ENCODE data around the gene P4HB.

The P4HB gene

DNA sequence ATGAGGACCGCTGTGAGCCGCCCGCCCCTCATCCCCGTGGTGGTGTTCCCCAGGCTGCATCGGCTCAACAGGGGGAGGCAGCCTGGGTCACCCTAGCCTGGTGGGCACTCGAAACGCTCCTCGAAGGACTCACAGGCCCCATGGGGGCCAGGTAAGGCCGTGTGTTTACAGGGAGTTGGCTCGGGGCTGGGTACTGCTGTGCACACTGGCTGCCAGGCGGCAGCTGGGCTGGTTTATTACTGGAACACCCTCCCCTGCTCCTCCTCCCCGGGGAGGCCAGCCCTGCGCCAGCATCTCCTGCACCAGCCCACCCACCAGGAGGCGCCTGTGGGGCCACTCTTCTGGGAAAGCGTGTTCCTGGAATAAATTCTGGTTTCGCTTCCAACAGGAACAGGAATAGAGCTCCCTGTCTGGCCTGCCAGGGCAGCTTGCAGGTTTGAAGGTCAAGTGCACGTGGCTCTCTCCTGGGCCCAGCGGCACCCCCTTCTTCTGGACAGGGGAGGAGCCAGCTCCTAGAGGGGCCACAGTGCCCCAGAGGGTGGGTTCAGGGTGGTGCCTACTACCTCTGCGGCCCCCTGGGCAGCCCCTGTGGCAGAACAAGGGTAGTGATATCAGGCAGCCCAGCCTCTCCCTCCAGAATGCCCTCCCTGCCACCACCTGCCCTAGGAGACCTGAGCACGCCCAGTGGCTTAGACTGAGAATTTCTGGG is 38.6 kb downstream of the P4HB start:
- H3K27ac ChIP-seq, result peak overlapping the region; percentile 64
- H3K9ac ChIP-seq, result no peak overlapping the region
- no peaks in the 10 kb centered on the region for H3K36me3 ChIP-seq (ENCODE audit: control insufficient read depth, insufficient read depth, low read length)
- H3K9me3 ChIP-seq (ENCODE audit: control insufficient read depth, low read length), result no peaks in the 10 kb centered on the region
- TF ChIP-seq, protein P1, sequence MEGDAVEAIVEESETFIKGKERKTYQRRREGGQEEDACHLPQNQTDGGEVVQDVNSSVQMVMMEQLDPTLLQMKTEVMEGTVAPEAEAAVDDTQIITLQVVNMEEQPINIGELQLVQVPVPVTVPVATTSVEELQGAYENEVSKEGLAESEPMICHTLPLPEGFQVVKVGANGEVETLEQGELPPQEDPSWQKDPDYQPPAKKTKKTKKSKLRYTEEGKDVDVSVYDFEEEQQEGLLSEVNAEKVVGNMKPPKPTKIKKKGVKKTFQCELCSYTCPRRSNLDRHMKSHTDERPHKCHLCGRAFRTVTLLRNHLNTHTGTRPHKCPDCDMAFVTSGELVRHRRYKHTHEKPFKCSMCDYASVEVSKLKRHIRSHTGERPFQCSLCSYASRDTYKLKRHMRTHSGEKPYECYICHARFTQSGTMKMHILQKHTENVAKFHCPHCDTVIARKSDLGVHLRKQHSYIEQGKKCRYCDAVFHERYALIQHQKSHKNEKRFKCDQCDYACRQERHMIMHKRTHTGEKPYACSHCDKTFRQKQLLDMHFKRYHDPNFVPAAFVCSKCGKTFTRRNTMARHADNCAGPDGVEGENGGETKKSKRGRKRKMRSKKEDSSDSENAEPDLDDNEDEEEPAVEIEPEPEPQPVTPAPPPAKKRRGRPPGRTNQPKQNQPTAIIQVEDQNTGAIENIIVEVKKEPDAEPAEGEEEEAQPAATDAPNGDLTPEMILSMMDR (IDR thresholded peaks at IDR 0.05), result peak; percentile 74
- H3K4me3 ChIP-seq (ENCODE audit: low read depth, low read length), result no peak overlapping the region
- peak overlapping the region; percentile 55 for H3K4me2 ChIP-seq (ENCODE audit: low read length)
- H2AFZ ChIP-seq, result peak overlapping the region; percentile 7
- H3K27me3 ChIP-seq (ENCODE audit: control insufficient read depth, insufficient read depth, low read length), result no peaks in the 10 kb centered on the region
- peaks cover 17% of the 10 kb centered on the region for H3K4me1 ChIP-seq
- H3K79me2 ChIP-seq, result no peaks in the 10 kb centered on the region

DNA sequence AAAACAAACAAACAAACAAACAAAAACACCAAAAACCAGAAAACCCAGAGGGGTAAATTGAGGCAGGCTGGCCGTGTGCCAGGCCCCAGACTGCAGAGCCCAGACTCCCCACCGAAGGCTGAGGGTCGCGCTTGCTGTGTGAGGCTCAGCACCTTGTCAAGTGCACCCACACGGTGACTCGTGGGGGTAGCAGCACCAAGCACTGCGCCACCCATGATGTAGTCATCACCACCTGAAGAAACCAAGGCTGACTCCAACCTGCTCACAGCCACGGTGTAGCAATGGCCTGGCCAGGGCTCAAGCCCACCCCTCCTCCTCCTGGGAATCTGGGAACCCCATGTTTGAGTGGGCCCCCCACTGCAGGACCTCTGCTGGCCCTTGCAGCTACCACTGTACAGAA is 39.2 kb downstream of the P4HB start:
- H3K27ac ChIP-seq, result no peak overlapping the region
- no peaks in the 10 kb centered on the region for H3K9me3 ChIP-seq (ENCODE audit: control insufficient read depth, low read length)
- peaks cover 17% of the 10 kb centered on the region for H3K4me1 ChIP-seq
- H3K4me3 ChIP-seq (ENCODE audit: low read depth, low read length), result no peak overlapping the region
- no peaks in the 10 kb centered on the region for H3K27me3 ChIP-seq (ENCODE audit: control insufficient read depth, insufficient read depth, low read length)
- no peak overlapping the region for H3K9ac ChIP-seq
- H3K79me2 ChIP-seq, result no peaks in the 10 kb centered on the region
- no peak overlapping the region for H2AFZ ChIP-seq
- TF ChIP-seq, protein P1 (IDR thresholded peaks at IDR 0.05), result no peak
- no peak overlapping the region for H3K4me2 ChIP-seq (ENCODE audit: low read length)
- no peaks in the 10 kb centered on the region for H3K36me3 ChIP-seq (ENCODE audit: control insufficient read depth, insufficient read depth, low read length)

DNA sequence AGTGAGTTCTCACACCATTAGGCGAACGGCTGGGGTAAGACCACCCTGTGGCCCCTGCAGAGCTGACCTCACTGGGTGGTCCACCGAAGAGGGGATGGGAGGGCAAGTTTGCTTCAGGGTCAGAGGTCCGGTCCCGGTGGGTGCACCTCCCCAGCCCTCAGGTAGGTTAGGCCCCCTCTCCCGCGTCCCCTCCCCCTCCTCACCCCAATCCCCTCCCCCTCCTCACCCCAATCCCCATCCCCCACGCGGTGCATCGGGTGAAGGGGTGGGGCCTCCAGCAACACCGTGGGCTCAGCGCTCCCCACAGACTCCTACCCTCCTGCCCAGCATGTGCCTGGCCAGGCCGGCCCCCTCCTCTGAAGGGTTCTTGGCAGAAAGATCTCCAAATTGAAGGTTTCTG is 40.6 kb downstream of the P4HB start:
- peak overlapping the region; percentile 26 for H3K4me2 ChIP-seq (ENCODE audit: low read length)
- H2AFZ ChIP-seq, result peak overlapping the region; percentile 63
- no peaks in the 10 kb centered on the region for H3K9me3 ChIP-seq (ENCODE audit: control insufficient read depth, low read length)
- H3K27ac ChIP-seq, result no peak overlapping the region
- H3K9ac ChIP-seq, result no peak overlapping the region
- H3K4me3 ChIP-seq (ENCODE audit: low read depth, low read length), result no peak overlapping the region
- H3K79me2 ChIP-seq, result no peaks in the 10 kb centered on the region
- TF ChIP-seq, protein P1 (IDR thresholded peaks at IDR 0.05), result no peak
- H3K4me1 ChIP-seq, result peaks cover 20% of the 10 kb centered on the region
- H3K27me3 ChIP-seq (ENCODE audit: control insufficient read depth, insufficient read depth, low read length), result no peaks in the 10 kb centered on the region
- H3K36me3 ChIP-seq (ENCODE audit: control insufficient read depth, insufficient read depth, low read length), result no peaks in the 10 kb centered on the region

DNA sequence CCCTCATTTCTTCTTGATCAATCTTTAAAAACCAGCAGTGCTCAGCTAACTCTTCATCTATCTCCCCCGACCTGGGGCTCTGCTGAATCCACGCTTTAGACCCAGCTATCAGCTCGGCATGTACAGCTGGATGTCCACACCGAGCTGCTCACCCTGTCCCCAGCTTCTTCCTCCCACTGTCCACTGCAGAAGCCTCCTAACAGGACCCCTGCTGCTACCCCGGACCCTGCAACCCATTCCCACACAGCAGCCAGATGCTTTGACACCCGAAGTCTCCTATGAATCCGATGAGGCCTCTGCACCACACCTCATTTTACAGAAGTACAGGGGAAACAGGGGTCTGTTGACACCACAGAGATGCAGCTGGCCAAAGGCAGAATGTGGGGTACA is 42.6 kb downstream of the P4HB start:
- Histone ChIP-seq H2AFZ (no peak overlapping the region), H3K9me3 (ENCODE audit: control insufficient read depth, low read length) (no peaks in the 10 kb centered on the region), H3K4me2 (ENCODE audit: low read length) (no peak overlapping the region), H3K27ac (no peak overlapping the region), H3K9ac (no peak overlapping the region), H3K79me2 (no peaks in the 10 kb centered on the region), H3K36me3 (ENCODE audit: control insufficient read depth, insufficient read depth, low read length) (no peaks in the 10 kb centered on the region), H3K27me3 (ENCODE audit: control insufficient read depth, insufficient read depth, low read length) (no peaks in the 10 kb centered on the region), H3K4me1 (peaks cover 20% of the 10 kb centered on the region), H3K4me3 (ENCODE audit: low read depth, low read length) (no peak overlapping the region)
- TF ChIP-seq, protein P1 (IDR thresholded peaks at IDR 0.05), result no peak

DNA sequence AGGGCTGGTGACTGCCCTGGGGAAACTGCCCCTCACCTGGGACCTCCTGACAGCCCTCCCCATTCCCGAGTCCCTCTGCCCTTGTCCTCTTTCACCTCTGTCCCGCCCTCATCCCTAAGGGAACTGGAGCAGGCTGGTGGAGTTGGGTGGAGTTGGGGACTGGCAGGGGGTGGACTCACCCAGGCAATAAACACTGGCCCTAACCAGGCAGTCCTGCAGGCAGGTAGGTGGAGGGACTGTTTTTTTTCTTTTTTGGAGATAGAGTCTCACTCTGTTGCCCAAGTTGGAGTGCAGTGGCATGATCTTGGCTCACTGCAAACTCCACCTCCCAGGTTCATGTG is 44.7 kb downstream of the P4HB start:
- no peak overlapping the region for H3K27ac ChIP-seq
- no peaks in the 10 kb centered on the region for H3K36me3 ChIP-seq (ENCODE audit: control insufficient read depth, insufficient read depth, low read length)
- H3K4me3 ChIP-seq (ENCODE audit: low read depth, low read length), result no peak overlapping the region
- H3K4me2 ChIP-seq (ENCODE audit: low read length), result no peak overlapping the region
- peaks cover 8% of the 10 kb centered on the region for H3K4me1 ChIP-seq
- H3K9ac ChIP-seq, result no peak overlapping the region
- H3K9me3 ChIP-seq (ENCODE audit: control insufficient read depth, low read length), result no peaks in the 10 kb centered on the region
- H3K27me3 ChIP-seq (ENCODE audit: control insufficient read depth, insufficient read depth, low read length), result no peaks in the 10 kb centered on the region
- H3K79me2 ChIP-seq, result no peaks in the 10 kb centered on the region
- TF ChIP-seq, protein P1 (IDR thresholded peaks at IDR 0.05), result no peak
- peak overlapping the region; percentile 38 for H2AFZ ChIP-seq
